GM21423 (cell line): ENCODE data around the gene CDC42.
A peak's percentile ranks its signal among the peaks of the same experiment; 100 is the strongest.
"Not testable (repeated sequence)": the region's sequence is repeated elsewhere in the genome, so short reads cannot be mapped to it uniquely, and the experiment has no call there.

Experiments
- ATAC-seq: cut with Tn5 transposase; IDR thresholded peaks from one replicate; pipeline ENCODE4 v1.9.1; 2021; ENCODE audit warnings: mild to moderate bottlenecking, moderate library complexity; ENCODE audit not compliant: unreplicated experiment

Gene CDC42

DNA sequence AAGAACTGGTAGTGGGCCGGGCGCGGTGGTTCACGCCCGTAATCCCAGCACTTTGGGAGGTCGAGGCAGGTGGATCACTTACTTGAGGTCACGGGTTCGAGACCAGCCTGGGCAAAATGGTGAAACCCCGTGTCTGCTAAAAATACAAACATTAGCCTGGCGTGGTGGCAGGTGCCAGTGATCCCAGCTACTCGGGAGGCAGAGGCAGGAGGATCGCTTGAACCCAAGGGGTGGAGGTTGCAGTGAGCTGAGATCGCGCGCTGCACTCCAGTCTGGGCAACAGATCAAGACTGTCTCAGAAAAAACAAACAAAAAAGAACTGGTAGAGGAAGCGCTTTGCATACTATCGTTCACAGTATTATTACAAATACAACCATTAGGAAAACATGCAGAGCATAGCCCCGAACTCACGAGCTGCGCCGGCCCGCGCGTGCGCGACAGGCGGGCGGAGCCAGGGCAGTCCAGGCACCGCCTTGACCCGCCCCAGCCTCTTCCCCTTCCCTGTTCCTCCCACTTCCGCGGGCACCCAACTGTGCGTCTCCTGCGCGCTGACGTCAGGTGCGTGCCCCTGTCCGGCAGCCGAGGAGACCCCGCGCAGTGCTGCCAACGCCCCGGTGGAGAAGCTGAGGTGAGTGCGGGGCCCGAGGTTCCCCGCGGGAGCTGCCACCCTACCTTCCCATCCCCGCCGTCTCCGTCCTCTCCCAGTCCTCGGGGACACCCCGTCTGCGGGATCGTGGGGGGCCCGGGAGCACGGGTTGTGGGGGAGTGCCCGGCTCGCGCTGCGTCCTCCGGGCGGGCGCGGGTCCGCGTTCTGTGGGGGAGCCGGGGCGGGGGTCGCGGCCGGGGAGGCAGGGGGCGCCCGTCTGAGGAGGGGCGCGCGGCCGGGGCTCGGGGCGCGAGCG is at the start of gene CDC42:
TSS of gene CDC42 (plus strand) at position 595 of the 902 bp plus-strand sequence. CDS start 25,770 bp downstream, outside the sequence.
- ATAC-seq, result peak; percentile 86

DNA sequence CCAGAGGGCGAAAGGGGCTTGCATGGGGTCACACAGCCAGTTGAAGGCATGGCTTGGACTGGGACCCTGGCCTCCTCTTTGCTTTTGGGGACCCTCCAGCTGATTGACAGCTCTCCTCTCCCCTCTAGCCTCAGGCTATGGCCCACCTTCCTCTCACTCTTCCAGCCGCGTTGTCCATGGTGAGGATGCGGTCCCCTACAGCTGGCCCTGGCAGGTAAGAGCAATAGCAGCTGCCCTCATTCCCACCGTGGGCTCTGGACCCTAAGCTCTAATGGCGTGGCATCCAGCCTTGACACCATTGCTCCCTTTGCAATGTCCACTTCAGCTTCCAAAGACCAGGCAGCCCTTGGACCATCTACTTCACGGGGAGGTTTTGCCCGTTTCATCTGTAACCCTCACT is 49.6 kb upstream of the CDC42 start:
- not testable (repeated sequence) for ATAC-seq

DNA sequence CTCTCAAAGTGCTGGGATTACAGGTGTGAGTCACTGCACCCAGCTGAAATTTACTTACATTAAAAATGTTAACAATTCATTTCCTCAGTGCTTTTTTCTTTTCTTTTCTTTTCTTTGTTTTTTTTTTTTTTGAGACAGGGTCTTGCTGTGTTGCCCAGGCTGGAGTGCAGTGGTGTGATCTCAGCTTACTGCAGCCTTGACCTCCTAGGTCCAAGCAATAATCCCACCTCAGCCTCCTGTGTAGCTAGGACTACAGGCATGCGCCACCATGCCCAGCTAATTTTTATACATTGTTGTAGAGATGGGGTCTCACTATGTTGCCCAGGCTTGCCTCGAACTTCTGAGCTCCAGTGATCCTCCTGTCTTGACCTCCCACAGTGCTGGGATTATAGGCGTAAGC is 48.5 kb upstream of the CDC42 start:
- not testable (repeated sequence) for ATAC-seq

DNA sequence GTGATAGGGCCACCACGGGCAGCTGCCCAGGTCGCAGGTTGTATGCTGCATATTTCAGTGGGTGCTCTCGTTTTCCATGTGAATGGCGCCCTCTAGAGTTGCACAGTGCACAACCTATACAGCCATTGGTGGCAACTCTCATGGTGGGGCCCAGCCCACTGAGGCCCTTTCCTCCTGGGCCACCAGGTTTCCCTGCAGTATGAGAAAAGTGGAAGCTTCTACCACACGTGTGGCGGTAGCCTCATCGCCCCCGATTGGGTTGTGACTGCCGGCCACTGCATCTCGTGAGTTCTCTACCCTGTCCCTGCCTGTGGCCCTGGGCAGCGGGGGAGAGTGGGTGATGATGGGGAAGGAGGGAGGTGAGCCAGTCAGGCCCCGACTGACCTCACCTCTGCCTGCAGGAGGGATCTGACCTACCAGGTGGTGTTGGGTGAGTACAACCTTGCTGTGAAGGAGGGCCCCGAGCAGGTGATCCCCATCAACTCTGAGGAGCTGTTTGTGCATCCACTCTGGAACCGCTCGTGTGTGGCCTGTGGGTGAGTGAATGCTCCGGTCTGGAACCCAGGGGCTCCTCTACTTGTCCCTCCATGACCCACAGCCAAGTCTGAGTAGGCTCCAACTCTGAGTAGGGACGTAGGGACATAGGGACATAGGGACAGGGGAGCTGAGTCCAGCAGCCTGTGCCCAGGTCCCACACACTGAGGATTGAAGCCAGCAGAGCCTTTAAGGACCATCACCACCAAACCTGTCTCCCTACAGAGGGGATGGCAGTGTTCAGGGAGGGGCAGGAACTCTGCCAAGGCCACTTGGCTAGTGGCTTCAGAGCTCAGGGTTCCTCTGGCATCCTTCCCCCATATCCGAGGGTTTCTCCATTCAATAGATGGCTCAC is 47.0 kb upstream of the CDC42 start:
- ATAC-seq, result not testable (repeated sequence)

DNA sequence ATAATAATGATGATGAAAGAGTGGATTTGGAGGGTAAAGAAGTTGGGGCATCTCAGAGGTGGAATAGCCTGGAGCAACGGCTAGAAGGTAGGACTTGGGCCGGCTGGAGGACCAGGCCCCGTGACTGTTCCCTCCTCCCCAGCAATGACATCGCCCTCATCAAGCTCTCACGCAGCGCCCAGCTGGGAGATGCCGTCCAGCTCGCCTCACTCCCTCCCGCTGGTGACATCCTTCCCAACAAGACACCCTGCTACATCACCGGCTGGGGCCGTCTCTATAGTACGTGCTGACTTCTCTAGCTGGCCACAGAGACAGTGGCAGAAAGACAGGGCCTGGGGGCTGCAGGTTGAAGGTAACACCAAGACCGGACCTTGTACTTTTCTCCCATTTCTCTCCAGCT is 45.8 kb upstream of the CDC42 start:
- not testable (repeated sequence) for ATAC-seq

DNA sequence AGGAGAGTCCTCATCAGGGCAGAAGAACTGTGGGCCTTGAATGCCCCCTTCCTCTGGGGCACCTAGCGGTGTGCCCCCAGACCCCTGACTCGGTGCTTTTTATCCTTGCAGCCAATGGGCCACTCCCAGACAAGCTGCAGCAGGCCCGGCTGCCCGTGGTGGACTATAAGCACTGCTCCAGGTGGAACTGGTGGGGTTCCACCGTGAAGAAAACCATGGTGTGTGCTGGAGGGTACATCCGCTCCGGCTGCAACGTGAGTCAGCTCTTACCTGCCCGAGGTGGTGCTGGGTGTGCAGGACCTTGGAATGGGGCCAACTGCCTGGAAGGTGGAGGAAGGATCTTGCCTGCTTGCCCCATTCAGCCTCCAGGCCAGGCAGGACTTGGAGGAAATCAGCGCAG is 45.2 kb upstream of the CDC42 start:
- not testable (repeated sequence) for ATAC-seq

DNA sequence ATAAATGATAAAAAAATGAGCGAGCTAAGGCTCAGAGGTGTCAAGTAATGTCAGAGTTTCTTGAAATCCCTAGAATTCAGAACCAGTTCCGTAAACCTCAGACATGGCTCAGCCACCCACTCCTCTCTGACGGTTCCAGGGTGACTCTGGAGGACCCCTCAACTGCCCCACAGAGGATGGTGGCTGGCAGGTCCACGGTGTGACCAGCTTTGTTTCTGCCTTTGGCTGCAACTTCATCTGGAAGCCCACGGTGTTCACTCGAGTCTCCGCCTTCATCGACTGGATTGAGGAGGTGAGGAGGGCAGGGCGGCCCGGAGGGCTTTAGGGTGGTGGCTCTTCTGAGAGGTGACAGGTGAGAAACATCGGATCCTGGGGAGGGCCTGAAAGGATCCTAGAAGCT is 42.9 kb upstream of the CDC42 start:
- not testable (repeated sequence) for ATAC-seq

DNA sequence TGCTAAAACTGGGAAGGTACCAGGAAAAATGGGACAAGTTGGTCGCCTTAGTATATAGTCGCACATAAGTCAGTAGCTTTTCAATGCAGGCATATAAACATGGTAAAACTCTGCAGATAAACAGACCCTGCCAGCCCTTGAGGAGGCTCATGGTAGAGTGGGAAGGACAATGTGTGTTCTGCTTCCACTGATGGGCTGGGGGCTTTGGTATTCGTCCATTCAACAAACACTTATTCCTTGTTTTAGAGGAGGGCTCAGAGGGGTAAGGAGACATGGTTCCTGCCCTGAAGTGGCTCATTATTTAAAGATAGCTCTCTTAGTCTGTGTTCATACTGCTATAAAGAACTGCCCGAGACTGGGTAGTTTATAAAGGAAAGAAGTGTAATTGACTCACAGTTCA is 39.8 kb upstream of the CDC42 start:
- not testable (repeated sequence) for ATAC-seq

DNA sequence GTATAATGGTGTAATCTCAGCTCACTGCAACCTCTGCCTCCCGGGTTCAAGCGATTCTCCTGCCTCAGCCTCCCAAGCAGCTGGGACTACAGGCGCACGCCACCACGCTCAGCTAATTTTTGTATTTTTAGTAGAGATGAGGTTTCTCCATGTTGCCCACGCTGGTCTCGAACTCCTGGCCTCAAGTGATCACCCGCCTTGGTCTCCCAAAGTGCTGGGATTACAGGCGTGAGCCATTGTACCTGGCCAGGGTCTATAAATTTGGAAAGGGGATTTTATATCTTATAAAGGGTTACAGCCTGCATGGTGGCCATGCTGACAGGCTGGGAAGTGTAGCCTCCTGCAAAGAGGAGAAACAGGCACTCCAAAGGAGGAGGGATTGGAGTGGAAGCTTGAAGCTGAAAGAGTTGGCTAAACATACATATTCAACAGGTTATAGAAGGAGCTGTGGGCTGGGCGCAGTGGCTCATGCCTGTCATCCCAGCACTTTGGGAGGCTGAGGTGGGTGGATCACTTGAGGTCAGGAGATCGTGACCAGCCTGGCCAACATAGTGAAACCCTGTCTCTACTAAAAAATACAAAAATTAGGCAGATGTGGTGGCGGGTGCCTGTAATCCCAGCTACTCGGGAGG is 37.8 kb upstream of the CDC42 start:
- not testable (repeated sequence) for ATAC-seq

DNA sequence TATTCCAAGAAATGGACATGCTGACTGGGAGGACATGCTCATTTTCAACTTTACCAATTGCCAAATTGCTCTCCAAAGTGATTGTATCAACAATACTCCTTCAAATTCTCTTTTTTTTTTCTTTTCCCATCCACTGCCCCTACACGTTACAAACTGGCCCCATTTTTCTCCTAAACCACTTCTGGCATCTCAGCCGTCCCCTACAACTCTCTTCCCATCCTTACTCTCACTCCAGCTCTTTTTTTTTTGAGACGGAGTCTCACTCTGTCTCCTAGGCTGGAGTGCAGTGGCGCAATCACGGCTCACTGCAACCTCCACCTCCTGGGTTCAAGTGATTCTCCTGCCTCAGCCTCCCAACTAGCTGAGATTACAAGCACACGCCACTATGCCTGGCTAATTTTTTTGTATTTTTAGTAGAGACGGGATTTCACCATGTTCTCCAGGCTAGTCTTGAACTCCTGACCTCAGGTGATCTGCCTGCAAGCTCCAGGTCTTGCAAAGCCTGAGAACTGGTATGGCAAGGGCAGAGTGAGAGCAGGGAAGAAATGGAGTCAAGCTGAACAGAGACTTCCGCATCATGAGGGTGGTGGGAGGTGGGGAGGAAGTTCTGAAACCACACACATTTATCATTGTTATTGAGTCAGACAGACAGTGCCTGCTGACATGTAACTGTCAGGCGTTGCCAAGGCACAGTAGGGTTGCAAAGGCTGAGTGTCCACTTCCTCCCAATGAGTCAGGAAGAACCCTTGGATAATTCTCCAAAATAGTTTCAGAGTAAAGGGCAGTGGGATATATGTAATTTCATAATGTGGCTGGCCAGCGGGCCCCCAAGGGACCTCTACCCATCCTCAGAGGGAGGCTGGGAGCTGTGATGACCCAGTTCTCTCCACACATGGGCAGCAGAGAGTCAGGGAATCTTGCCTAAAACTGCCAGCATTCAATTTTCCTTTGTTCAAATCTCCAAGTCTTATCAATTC is 33.6 kb upstream of the CDC42 start:
- ATAC-seq, result no peak

DNA sequence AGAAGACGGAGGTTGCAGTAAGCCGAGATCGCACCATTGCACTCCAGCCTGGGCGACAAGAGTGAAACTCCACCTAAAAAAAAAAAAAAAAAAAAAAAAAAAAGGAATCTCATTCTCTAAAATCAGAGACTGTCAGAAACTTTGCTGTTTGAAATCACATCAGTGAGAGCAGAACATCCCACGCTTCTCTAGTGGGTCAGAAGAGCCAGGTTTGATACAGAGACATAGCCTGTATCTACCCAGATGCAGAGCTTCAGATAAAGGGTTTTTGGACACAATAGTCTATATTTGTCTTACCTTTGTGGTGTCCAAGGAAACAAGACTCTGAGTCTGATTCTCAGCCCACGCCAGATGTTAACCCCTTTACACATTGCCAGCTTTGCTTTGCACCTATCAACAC is 31.4 kb upstream of the CDC42 start:
- ATAC-seq, result no peak

DNA sequence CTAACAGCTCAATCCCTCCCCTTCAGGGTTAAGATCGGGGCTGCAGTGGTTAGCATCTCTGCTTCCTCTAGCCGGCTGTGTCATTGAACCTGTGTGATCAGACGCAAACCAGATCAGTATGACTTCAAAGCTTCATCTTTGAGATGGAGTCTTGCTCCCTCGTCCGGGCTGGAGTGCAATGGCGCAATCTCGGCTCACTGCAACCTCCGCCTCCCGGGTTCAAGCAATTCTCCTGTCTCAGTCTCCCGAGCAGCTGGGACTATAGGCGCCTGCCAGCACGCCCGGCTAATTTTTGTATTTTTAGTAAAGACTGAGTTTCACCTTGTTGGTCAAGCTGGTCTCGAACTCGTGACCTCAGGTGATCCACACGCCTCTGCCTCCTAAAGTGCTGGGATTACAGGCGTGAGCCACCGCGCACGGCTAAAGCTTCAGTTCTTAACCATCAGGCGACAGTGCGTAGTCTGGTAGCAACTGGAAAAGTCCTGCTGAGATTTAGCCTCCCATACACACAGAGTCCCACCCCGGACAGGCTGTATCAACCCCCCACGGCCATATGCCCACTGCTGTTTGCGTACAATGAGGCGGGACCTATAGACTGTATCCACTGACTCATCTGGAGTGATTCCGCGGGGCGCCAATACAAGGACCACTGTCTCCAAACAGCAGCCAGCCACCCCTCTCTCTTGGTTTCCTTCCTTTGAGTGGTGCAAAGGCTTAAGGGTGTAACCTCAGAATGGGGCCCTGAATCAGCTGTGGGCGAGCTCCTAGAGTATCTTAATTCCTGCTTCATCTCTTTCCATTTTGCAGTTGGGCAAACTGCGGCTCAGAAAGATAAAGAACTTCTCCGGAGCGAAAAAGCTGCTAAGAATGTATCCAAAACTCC is 27.8 kb upstream of the CDC42 start:
- peak; percentile 36 for ATAC-seq

DNA sequence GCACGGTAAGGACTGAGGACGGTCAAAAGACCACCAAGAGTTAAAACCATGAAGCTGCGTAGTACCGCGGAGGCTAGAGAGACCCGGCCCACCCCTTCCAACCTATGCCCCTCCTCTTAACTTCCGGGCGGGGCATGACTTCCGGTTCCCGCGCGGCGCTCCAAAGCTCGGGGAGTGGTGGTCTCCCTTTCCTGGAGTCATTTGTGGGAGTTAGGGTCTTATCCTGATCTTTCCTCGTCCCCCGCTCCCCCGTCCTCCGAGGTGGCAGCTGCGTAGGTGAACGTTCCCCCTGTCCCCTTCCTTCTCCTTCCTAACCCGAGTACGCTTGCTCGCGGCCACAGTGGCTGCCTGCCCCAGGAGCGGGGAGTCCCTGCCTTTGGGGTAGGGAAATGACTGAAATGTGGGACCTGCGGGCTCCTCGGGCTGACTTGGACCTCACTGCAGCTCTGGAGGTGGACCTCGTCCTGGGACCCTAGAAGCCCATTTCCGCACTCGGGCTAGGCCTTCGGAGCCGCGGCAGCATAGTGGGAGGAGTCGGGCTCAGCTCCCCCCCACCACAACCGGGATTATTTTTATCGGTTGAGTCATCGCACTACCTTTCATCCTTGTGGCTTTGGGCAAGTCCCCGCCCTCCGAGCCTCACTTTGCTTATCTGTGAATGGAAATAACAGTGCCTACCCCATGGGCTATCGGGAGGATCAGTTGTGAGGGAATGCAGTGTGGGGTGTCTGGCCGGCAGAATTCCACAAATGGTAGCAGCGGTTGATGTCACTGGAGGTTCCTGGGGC is 26.9 kb upstream of the CDC42 start:
- peak; percentile 68 for ATAC-seq

DNA sequence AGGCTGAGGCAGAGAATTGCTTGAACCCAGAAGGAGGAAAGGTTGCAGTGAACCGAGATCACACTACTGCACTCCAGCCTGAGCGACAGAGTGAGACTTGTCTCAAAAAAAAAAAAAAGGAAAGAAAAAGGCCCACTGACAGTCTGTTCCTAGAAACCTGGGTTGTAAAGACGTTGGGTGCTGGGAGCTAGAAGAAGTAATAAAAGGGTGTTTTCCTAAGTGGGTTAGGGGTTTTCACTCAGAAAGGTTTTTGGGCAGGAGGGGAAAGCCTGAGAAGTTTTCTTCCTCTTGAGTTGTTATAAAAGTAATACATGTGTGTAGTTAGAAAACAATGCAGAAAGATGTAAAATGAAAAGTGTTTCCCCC is 25.6 kb upstream of the CDC42 start:
- no peak for ATAC-seq

DNA sequence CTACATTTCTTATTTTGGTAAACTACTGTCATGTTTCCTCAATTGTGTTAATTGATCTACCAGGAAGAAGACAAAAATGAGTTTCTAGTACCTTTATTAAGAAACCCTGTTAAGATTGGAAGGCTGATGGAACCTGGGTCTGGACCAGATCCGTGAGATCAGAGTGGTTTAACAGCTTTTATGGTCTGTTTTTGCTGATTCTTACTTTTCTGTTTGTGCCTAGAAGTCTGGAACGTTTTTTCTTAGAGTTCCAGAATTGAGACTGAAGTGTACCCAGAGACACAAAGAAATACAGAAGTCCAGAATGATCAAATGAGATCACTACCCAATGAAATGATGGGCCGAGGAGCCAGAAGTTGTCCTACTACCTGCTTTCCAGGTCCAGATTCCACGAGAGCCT is 22.5 kb upstream of the CDC42 start:
- no peak for ATAC-seq

DNA sequence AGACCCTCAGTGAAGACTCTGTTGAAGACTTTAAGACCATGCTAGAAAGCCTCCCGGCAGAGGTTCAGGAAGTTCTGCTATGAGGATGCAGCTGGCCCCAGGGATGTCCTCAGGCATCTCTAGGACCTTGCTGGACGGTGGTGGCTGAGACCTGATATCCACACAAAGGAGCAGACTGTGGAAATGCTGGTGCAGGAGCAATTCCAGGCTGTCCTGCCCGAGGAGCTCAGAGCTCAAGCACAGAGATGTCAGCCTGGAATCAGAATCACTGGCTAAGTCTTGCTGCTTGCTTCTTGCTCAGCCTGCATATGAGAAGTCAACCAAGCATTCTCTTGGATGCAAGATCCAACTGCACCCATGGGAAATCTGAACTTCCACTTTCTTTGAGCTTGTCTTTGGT is 22.0 kb upstream of the CDC42 start:
- no peak for ATAC-seq

DNA sequence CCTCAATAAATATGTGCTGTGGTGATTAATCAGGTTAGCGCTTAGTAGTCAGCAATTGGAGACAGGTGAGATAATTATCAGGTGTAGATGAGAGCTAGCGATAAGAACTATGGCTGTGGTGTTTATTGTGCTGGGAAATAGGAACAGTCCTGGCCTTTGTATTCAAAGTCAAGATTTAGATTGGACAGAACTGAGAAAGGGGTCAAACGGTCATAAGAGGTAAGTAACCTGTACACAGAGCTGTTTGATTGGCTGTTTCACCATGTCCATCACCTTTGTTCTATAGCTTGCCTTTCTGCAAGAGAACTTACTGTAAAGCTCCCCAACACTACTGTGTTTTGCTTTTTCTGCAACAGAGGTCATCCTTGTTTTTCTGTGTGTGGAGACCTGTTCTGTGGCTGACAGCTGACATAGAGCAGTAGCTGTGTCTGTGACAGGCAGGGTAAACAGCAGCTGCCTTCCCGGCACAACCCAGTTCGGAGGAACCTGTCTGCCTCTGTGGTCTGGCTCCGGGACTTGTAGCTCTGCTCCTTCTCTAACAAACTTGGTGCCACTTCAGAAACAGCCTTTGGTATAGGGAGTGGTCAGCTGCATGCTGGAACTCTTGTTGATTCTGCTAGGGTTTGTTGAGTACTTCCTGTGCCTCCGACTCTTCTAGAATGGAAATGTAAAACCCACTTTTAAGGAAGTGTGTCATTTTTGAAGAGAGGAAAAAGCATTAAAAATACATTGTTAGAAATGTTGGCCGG is 21.1 kb upstream of the CDC42 start:
- no peak for ATAC-seq

DNA sequence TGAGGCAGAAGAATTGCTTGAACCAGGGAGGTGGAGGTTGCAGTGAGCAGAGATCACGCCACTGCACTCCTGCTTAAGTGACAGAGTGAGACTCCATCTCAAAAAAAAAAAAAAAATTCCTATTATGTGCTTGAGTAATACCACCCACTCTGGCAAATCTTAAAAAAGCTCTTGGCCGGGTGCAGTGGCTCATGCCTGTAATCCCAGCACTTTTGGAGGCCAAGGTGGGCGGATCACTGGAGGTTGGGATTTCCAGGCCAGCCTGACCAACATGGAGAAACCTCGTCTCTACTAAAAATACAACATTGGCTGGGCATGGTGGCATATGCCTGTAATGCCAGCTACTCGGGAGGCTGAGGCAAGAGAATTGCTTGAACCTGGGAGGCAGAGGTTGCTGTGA is 17.7 kb upstream of the CDC42 start:
- ATAC-seq, result not testable (repeated sequence)
